Activated CD8-positive, alpha-beta T cell treated with anti-CD3 and anti-CD28 coated beads for 36 hours (primary cell): ENCODE data around the gene PUS1. TPM values are rescaled to one million over a fixed set of nuclear protein-coding genes. Genes with fewer than 3 reads are reported as not detected.

ENCODE experiments used
- ATAC-seq: fragments of 200-7000 bp; cut with Tn5 transposase; one replicate; pipeline ENCODE4 v1.10.0; 2021; ENCODE audit warnings: mild to moderate bottlenecking, moderate library complexity
- CTCF ChIA-PET: fragments of 350-600 bp; sonication (Branson Sonifier 250); formaldehyde crosslinking; loops from one replicate; lab custom pipeline; 2021; ENCODE audit warnings: antibody characterized with exemption; lab: Charles Lee
- POLR2A ChIA-PET: fragments of 350-600 bp; sonication (Branson Sonifier 250); formaldehyde crosslinking; loops from one replicate; lab custom pipeline; 2021; ENCODE audit warnings: antibody characterized with exemption; lab: Charles Lee
- DNase-seq: peaks from one replicate; pipeline ENCODE4 v3.0.0-alpha.2; 2020
- H3K27ac Mint-ChIP-seq: one replicate; pipeline ENCODE4 v1.8.0; 2021; ENCODE audit warnings: mild to moderate bottlenecking, mixed read lengths
- H3K27me3 Mint-ChIP-seq: one replicate; pipeline ENCODE4 v1.8.0; 2021; ENCODE audit warnings: mixed read lengths
- H3K36me3 Mint-ChIP-seq: one replicate; pipeline ENCODE4 v1.8.0; 2021; ENCODE audit warnings: low read depth, mixed read lengths
- H3K4me1 Mint-ChIP-seq: one replicate; pipeline ENCODE4 v1.8.0; 2021; ENCODE audit warnings: low read depth, mixed read lengths
- H3K4me3 Mint-ChIP-seq: one replicate; pipeline ENCODE4 v1.8.0; 2021; ENCODE audit warnings: mild to moderate bottlenecking, moderate library complexity, mixed read lengths
- H3K9me3 Mint-ChIP-seq: one replicate; pipeline ENCODE4 v1.8.0; 2021; ENCODE audit warnings: mixed read lengths
- intact Hi-C: fragments of 100-400 bp; cut with micrococcal nuclease; formaldehyde crosslinking; loops from one replicate; pipeline ENCODE4 v1.10.0; 2022
- total RNA-seq, 2 experiments: library from RNA; stranded (reverse); gene quantifications; one replicate each; pipeline ENCODE4 v1.2.3, GENCODE V29; 2021
- TF ChIP-seq, protein P1 (sequence below): fragments of 200-600 bp; IDR thresholded peaks from one replicate; pipeline ENCODE4 v1.8.0; 2022; ENCODE audit warnings: antibody characterized with exemption, mild to moderate bottlenecking

PUS1 gene
- total RNA-seq, 2 experiments from 2014 or later: 68.2 to 71.7 TPM

DNA sequence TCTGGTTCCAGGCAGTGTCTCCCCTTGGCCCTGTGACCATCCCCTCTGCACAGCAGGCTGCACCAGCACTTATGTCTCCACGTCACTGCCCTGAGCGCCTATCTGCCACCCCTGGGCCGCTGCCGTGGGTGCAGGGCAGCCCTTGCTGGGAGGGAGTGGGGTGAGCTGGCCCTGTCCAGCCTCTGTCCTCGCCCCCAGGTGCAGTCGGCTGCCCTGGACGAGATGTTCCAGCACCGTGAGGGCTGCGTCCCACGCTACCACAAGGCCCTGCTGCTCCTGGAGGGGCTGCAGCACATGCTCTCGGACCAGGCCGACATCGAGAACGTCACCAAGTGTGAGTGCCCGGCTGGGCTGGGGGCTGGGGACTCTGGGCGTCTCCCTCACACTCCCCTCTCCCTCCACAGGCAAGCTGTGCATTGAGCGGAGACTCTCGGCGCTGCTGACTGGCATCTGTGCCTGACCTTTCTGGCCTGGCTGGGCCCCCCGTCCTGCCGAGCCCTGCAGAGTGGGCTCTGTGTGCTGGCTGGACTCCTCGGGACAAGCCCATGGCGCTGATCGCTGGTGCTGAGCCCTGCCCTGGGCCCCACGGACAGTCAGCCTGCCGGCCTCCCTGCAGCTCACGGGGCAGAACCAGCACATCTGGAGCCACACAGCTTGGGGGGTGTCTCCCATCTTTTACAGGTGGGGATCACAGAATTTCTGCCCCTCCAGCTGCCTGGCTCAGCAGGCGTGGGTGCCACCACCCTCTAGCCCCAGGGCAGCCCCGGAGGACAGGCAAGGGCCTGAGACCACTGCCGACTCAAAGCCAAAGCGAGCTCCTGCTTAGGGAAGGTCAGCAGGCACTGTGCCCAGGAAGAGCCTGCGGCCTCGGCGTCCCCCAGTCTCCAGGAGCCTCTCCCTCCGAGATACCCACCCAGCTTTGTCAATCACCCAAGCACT, 7.9 kb upstream of the PUS1 start:
- ChIA-PET POLR2A (no interaction called here), CTCF (no interaction called here)
- TF ChIP-seq, protein P1, sequence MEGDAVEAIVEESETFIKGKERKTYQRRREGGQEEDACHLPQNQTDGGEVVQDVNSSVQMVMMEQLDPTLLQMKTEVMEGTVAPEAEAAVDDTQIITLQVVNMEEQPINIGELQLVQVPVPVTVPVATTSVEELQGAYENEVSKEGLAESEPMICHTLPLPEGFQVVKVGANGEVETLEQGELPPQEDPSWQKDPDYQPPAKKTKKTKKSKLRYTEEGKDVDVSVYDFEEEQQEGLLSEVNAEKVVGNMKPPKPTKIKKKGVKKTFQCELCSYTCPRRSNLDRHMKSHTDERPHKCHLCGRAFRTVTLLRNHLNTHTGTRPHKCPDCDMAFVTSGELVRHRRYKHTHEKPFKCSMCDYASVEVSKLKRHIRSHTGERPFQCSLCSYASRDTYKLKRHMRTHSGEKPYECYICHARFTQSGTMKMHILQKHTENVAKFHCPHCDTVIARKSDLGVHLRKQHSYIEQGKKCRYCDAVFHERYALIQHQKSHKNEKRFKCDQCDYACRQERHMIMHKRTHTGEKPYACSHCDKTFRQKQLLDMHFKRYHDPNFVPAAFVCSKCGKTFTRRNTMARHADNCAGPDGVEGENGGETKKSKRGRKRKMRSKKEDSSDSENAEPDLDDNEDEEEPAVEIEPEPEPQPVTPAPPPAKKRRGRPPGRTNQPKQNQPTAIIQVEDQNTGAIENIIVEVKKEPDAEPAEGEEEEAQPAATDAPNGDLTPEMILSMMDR: no peak
- Mint-ChIP-seq H3K4me1 (peaks cover 2% of the 10 kb centered on the region), H3K27me3 (no peaks in the 10 kb centered on the region), H3K9me3 (no peaks in the 10 kb centered on the region), H3K36me3 (no peaks in the 10 kb centered on the region), H3K4me3 (no peak overlapping the region), H3K27ac (no peak overlapping the region)
- DNase-seq (no peak), ATAC-seq (no peak)
- intact Hi-C loops: no loop called here

- H3K27ac Mint-ChIP-seq: no peak overlapping the region
- TF ChIP-seq, protein P1: no peak
- ATAC-seq: no peak
- H3K36me3 Mint-ChIP-seq: no peaks in the 10 kb centered on the region
- no peak for DNase-seq
- no peaks in the 10 kb centered on the region for H3K27me3 Mint-ChIP-seq
- intact Hi-C loops: no loop called here
- H3K9me3 Mint-ChIP-seq: no peaks in the 10 kb centered on the region
- CTCF ChIA-PET: no interaction called here
- H3K4me1 Mint-ChIP-seq: peaks cover 2% of the 10 kb centered on the region
- H3K4me3 Mint-ChIP-seq: no peak overlapping the region
- POLR2A ChIA-PET: no interaction called here
Observed at GRCh38 chr12:131921866-131922769, 7.0 kb upstream of the PUS1 start.

GRCh38 chr12:131922772-131923171, 6.3 kb upstream of the PUS1 start:
- no peak overlapping the region for H3K4me3 Mint-ChIP-seq
- no peaks in the 10 kb centered on the region for H3K9me3 Mint-ChIP-seq
- H3K27ac Mint-ChIP-seq: no peak overlapping the region
- H3K27me3 Mint-ChIP-seq: no peaks in the 10 kb centered on the region
- TF ChIP-seq, protein P1: no peak
- intact Hi-C loops: no loop called here
- ATAC-seq (no peak), DNase-seq (no peak)
- no peaks in the 10 kb centered on the region for H3K36me3 Mint-ChIP-seq
- ChIA-PET POLR2A (no interaction called here), CTCF (no interaction called here)
- peaks cover 2% of the 10 kb centered on the region for H3K4me1 Mint-ChIP-seq

- CTCF ChIA-PET: no interaction called here
Observed at GRCh38 chr12:131923260-131923659, 5.8 kb upstream of the PUS1 start.

More at GRCh38 chr12:131923260-131923659, 5.8 kb upstream of the PUS1 start:
- DNase-seq (no peak), ATAC-seq (no peak)
- H3K36me3 Mint-ChIP-seq: no peaks in the 10 kb centered on the region
- no peaks in the 10 kb centered on the region for H3K9me3 Mint-ChIP-seq
- intact Hi-C loops: no loop called here
- H3K4me1 Mint-ChIP-seq: peaks cover 5% of the 10 kb centered on the region
- POLR2A ChIA-PET: no interaction called here
- no peak overlapping the region for H3K27ac Mint-ChIP-seq
- no peak overlapping the region for H3K4me3 Mint-ChIP-seq
- no peaks in the 10 kb centered on the region for H3K27me3 Mint-ChIP-seq
- TF ChIP-seq, protein P1: no peak
